Natural killer cell (primary cell): ENCODE results near the gene LDLRAD2. TPM values are rescaled to one million over a fixed set of nuclear protein-coding genes. Genes with fewer than 3 reads are reported as not detected.

Experiments
- ATAC-seq, 3 donors: fragments of 150-1000 bp in 2 of 3; fragments of 200-7000 bp in 1 of 3; cut with Tn5 transposase; 1 replicate in 1 of 3; 2 replicates in 2 of 3; pipeline ENCODE4 v1.10.0; 2021; ENCODE audit warnings: mild to moderate bottlenecking in 2 of 3, moderate library complexity in 2 of 3
- DNase-seq, 2 donors: peaks; one replicate each; pipeline versions ENCODE4 v3.0.0 to v3.0.0-alpha.2; 2013 to 2021; ENCODE audit warnings: mixed read lengths in 1 of 2
- H3K27ac ChIP-seq: one replicate; pipeline ENCODE4 v1.5.1; 2013; ENCODE audit warnings: mild to moderate bottlenecking, low read length
- H3K27me3 ChIP-seq: one replicate; pipeline ENCODE4 v1.6.1; 2013; ENCODE audit warnings: low read length; ENCODE audit not compliant: control insufficient read depth, insufficient read depth
- H3K36me3 ChIP-seq: one replicate; pipeline ENCODE4 v1.6.1; 2013; ENCODE audit warnings: low read length; ENCODE audit not compliant: control insufficient read depth, insufficient read depth
- H3K4me1 ChIP-seq: one replicate; pipeline ENCODE4 v1.6.1; 2013; ENCODE audit warnings: low read length; ENCODE audit not compliant: control insufficient read depth, insufficient read depth
- H3K4me3 ChIP-seq: one replicate; pipeline ENCODE4 v1.5.1; 2013; ENCODE audit warnings: low read length
- H3K9me3 ChIP-seq: one replicate; pipeline ENCODE4 v1.6.1; 2013; ENCODE audit warnings: low read length; ENCODE audit not compliant: control insufficient read depth, insufficient read depth
- H3K27ac Mint-ChIP-seq, 2 donors: one replicate each; pipeline ENCODE4 v1.8.0; 2022; ENCODE audit warnings: mild to moderate bottlenecking in 2 of 2, mixed read lengths in 2 of 2, moderate library complexity in 1 of 2
- H3K27me3 Mint-ChIP-seq, 2 donors: one replicate each; pipeline ENCODE4 v1.8.0; 2022; ENCODE audit warnings: low read depth in 2 of 2, mixed read lengths in 2 of 2
- H3K36me3 Mint-ChIP-seq: one replicate; pipeline ENCODE4 v1.8.0; 2022; ENCODE audit warnings: mixed read lengths
- H3K4me1 Mint-ChIP-seq, 2 donors: one replicate each; pipeline ENCODE4 v1.8.0; 2022; ENCODE audit warnings: mixed read lengths in 2 of 2
- H3K4me3 Mint-ChIP-seq: one replicate; pipeline ENCODE4 v1.8.0; 2022; ENCODE audit warnings: mild to moderate bottlenecking, moderate library complexity, mixed read lengths
- H3K9me3 Mint-ChIP-seq, 2 donors: one replicate each; pipeline ENCODE4 v1.8.0; 2022; ENCODE audit warnings: mixed read lengths in 2 of 2
- WGBS: methylation state at CpG from one replicate; pipeline ENCODE4 v1.1.7; 2013; ENCODE audit warnings: missing lambda C conversion rate; ENCODE audit not compliant: insufficient coverage; 5-methylcytosine and 5-hydroxymethylcytosine counted together
- intact Hi-C: fragments of 100-400 bp; cut with micrococcal nuclease; formaldehyde crosslinking; loops from one replicate; pipeline ENCODE4 v1.14.2; 2022
- total RNA-seq, 4 donors: library from RNA; stranded (reverse); fragments of 120-200 nt in 1 of 4; gene quantifications; one replicate each; pipeline versions ENCODE4 v1.2.3 to v1.2.4, GENCODE V29; 2013 to 2022
- TF ChIP-seq, protein P1 (sequence below): fragments of 200-600 bp; IDR thresholded peaks from one replicate; pipeline ENCODE4 v1.8.0; 2022; ENCODE audit warnings: antibody characterized with exemption

LDLRAD2 gene
- total RNA-seq, 3 donors from 2014 or later (not counting 1 experiment from before 2014, with no cell fraction given): 2.8 to 3.9 (median 3.6) TPM

DNA sequence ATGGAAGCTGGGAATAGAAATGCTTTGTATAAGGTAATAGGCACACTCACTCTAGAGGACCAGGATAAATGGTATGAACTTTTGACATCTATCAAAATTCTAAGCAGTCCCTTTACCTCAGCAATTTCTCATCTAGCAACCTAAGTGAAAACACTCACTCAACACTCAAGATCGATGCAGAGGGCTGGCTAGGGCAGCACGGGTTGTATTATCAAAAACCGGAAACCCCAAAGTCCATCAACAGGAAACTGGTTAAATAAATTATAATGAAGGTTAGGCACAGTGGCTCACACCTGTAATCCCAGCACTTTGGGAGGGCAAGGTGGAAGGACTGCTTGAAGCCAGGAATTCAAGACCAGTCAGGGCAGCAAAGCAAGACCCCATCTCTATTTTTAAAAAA, 38.5 kb upstream of the LDLRAD2 start:
- H3K9me3 ChIP-seq: no peaks in the 10 kb centered on the region
- WGBS: 10% methylated on average over 2 of the region's 3 CpGs
- H3K27me3 Mint-ChIP-seq: no peaks in the 10 kb centered on the region
- H3K9me3 Mint-ChIP-seq: no peaks in the 10 kb centered on the region
- no peaks in the 10 kb centered on the region for H3K36me3 Mint-ChIP-seq
- no peak overlapping the region for H3K4me3 ChIP-seq
- TF ChIP-seq, protein P1, sequence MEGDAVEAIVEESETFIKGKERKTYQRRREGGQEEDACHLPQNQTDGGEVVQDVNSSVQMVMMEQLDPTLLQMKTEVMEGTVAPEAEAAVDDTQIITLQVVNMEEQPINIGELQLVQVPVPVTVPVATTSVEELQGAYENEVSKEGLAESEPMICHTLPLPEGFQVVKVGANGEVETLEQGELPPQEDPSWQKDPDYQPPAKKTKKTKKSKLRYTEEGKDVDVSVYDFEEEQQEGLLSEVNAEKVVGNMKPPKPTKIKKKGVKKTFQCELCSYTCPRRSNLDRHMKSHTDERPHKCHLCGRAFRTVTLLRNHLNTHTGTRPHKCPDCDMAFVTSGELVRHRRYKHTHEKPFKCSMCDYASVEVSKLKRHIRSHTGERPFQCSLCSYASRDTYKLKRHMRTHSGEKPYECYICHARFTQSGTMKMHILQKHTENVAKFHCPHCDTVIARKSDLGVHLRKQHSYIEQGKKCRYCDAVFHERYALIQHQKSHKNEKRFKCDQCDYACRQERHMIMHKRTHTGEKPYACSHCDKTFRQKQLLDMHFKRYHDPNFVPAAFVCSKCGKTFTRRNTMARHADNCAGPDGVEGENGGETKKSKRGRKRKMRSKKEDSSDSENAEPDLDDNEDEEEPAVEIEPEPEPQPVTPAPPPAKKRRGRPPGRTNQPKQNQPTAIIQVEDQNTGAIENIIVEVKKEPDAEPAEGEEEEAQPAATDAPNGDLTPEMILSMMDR: no peak
- H3K4me1 Mint-ChIP-seq: peaks cover 50 to 56% of the 10 kb centered on the region in 2 donors
- no peaks in the 10 kb centered on the region for H3K36me3 ChIP-seq
- ATAC-seq (peak; percentile 57 to 69 (median 64)), DNase-seq (peak in 1 of 2 donors; percentile 40)
- peaks cover 18% of the 10 kb centered on the region for H3K4me1 ChIP-seq
- H3K4me3 Mint-ChIP-seq: peak overlapping the region; percentile 47
- H3K27me3 ChIP-seq: no peaks in the 10 kb centered on the region
- intact Hi-C loops: no loop called here
- H3K27ac Mint-ChIP-seq: peak overlapping the region; percentile 76 to 77
- H3K27ac ChIP-seq: peak overlapping the region; percentile 26

DNA sequence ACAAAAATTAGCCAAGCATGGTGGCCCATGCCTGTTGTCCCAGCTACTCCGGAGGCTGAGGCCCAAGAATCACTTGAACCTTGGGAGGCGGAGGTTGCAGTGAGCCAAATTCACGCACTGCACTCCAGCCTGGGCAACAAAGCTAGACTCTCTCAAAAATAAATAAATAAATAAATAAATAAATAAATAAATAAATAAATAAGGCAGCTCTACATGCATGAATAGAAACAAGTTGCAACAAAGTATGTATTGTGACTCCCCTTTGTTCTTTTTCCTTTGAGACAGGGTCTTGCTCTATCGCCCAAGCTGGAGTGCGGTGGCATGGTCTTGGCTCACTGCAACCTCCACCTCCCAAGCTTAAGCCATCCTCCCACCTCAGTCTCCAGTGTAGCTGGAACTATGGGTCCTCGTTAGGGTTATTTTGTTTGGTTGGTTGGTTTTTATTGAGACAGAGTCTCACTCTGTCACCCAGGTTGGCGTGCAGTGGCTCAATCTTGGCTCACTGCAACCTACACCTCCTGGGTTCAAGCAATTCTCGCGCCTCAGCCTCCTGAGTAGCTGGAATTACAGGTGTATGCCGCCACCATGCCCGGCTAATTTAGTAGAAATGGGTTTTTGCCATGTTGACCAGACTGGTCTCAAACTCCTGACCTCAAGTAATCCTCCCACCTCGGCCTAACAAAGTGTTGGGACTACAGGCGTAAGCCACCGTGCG, 37.1 kb upstream of the LDLRAD2 start:
- no peaks in the 10 kb centered on the region for H3K36me3 Mint-ChIP-seq
- no peak overlapping the region for H3K4me3 ChIP-seq
- TF ChIP-seq, protein P1: no peak
- H3K36me3 ChIP-seq: no peaks in the 10 kb centered on the region
- DNase-seq (no peak), ATAC-seq (no peak)
- peaks cover 47 to 53% of the 10 kb centered on the region in 2 donors for H3K4me1 Mint-ChIP-seq
- H3K27me3 Mint-ChIP-seq: no peaks in the 10 kb centered on the region
- H3K27ac Mint-ChIP-seq: peak overlapping the region; percentile 43 to 60
- H3K9me3 Mint-ChIP-seq: no peaks in the 10 kb centered on the region
- H3K27ac ChIP-seq: no peak overlapping the region
- peaks cover 15% of the 10 kb centered on the region for H3K4me1 ChIP-seq
- no peaks in the 10 kb centered on the region for H3K9me3 ChIP-seq
- intact Hi-C loops: no loop called here
- no peak overlapping the region for H3K4me3 Mint-ChIP-seq
- no peaks in the 10 kb centered on the region for H3K27me3 ChIP-seq
- WGBS: 89% methylated on average over 13 of the region's 15 CpGs

DNA sequence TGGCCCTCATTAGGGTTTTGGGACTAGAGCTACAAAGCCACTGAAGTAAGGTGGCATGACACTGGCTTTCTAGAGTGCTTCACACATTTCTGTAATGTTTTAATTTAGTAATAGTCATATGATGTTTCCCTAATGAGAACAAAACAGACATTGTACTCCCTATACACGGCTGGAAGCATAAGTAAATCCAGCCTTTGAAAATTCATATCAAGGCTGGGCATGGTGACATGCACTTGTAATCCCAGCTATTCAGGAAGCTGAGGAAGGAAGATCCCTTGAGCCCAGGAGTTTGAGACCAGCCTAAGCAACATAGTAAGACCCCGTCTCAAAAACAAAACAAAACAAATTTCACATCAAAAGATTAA, 36.5 kb upstream of the LDLRAD2 start:
- Mint-ChIP-seq H3K9me3 (no peaks in the 10 kb centered on the region), H3K27me3 (no peaks in the 10 kb centered on the region), H3K36me3 (no peaks in the 10 kb centered on the region), H3K4me1 (peaks cover 48 to 54% of the 10 kb centered on the region in 2 donors), H3K4me3 (no peak overlapping the region), H3K27ac (peak overlapping the region; percentile 43 to 60)
- Histone ChIP-seq H3K27ac (no peak overlapping the region), H3K4me1 (peaks cover 15% of the 10 kb centered on the region), H3K4me3 (no peak overlapping the region), H3K36me3 (no peaks in the 10 kb centered on the region), H3K9me3 (no peaks in the 10 kb centered on the region), H3K27me3 (no peaks in the 10 kb centered on the region)
- intact Hi-C loops: no loop called here
- 64% methylated on average over 1 of the region's 2 CpGs for WGBS
- TF ChIP-seq, protein P1: no peak
- ATAC-seq: no peak
- no peak for DNase-seq
